K562 (cell line): Measurements from ENCODE around the gene SMC6. TPM values are rescaled to one million over a fixed set of nuclear protein-coding genes. Genes with fewer than 3 reads are reported as not detected.

Experiments
- ARID1B ChIP-seq: fragments of 450-650 bp; IDR thresholded peaks from 2 replicates; pipeline ENCODE4 v1.6.1; 2016; ENCODE audit warnings: antibody characterized with exemption, mild to moderate bottlenecking, inconsistent platforms
- BRF1 ChIP-seq: IDR thresholded peaks from 3 replicates; pipeline ENCODE4 v1.6.1; 2011; ENCODE audit warnings: borderline replicate concordance, mild to moderate bottlenecking; ENCODE audit not compliant: insufficient read length; ENCODE audit errors: extremely low read depth
- CBX5 ChIP-seq: IDR thresholded peaks from 2 replicates; pipeline ENCODE4 v1.6.1; 2014; ENCODE audit warnings: low read depth, borderline replicate concordance
- CC2D1A ChIP-seq: fragments of 450-650 bp; IDR thresholded peaks from 2 replicates; pipeline ENCODE4 v1.6.1; 2017; ENCODE audit warnings: mild to moderate bottlenecking
- CCAR2 ChIP-seq: fragments of 200-400 bp; formaldehyde crosslinking; IDR thresholded peaks from 2 replicates; pipeline ENCODE4 v1.6.1; 2017; ENCODE audit warnings: mild to moderate bottlenecking, low read depth, low read length
- CREBBP ChIP-seq: IDR thresholded peaks from one replicate; pipeline ENCODE4 v1.6.1; 2012; ENCODE audit warnings: low read depth, mild to moderate bottlenecking, control low read depth, inconsistent platforms, low read length
- GATA2 ChIP-seq: sonication (generic); formaldehyde crosslinking; IDR thresholded peaks from 2 replicates; pipeline ENCODE4 v1.4.0; 2020; ENCODE audit warnings: mild to moderate bottlenecking, missing genetic modification reagents
- MAFG ChIP-seq: fragments of 450-650 bp; conservative IDR thresholded peaks from 2 replicates; pipeline ENCODE4 v1.6.1; 2016; ENCODE audit warnings: missing genetic modification characterization, missing compliant biosample characterization
- PHF8 ChIP-seq: fragments of 200-600 bp; sonication (generic); IDR thresholded peaks from 2 replicates; pipeline ENCODE4 v1.6.1; 2012; ENCODE audit warnings: mixed run types, mild to moderate bottlenecking, inconsistent platforms, low read length, moderate library complexity, borderline replicate concordance
- PPARD ChIP-seq: fragments of 250-450 bp; sonication (Bioruptor Pico); IDR thresholded peaks from 2 replicates; pipeline ENCODE4 v1.8.0; 2022; ENCODE audit warnings: inconsistent platforms, mild to moderate bottlenecking, moderate library complexity
- SIN3A ChIP-seq, 2 experiments: fragments of 150-350 bp in 1 of 2; IDR thresholded peaks; 2 replicates each; pipeline ENCODE4 v1.6.1; 2011 to 2016; ENCODE audit warnings: borderline replicate concordance in 2 of 2, low read depth in 2 of 2, low read length in 2 of 2, mild to moderate bottlenecking in 2 of 2, moderate library complexity in 2 of 2; ENCODE audit not compliant: control insufficient read depth in 1 of 2
- TFAP4 ChIP-seq: sonication (generic); formaldehyde crosslinking; IDR thresholded peaks from 2 replicates; pipeline ENCODE4 v1.8.0; 2022; ENCODE audit warnings: missing genetic modification reagents, mild to moderate bottlenecking, moderate library complexity, borderline replicate concordance
- ZEB2 ChIP-seq: fragments of 450-650 bp; IDR thresholded peaks from 2 replicates; pipeline ENCODE4 v1.6.1; 2016
- ZFP36 ChIP-seq: fragments of 150-350 bp; IDR thresholded peaks from 2 replicates; pipeline ENCODE4 v1.6.1; 2018; ENCODE audit warnings: low read length, low read depth; ENCODE audit not compliant: partially characterized antibody
- ZNF316 ChIP-seq: fragments of 450-650 bp; IDR thresholded peaks from 2 replicates; pipeline ENCODE4 v1.6.1; 2016
- ZNF551 ChIP-seq: fragments of 250-450 bp; sonication (Bioruptor Pico); IDR thresholded peaks from 2 replicates; pipeline ENCODE4 v1.5.0; 2021; ENCODE audit warnings: mild to moderate bottlenecking, moderate library complexity
- ZNF586 ChIP-seq: fragments of 450-650 bp; formaldehyde crosslinking; conservative IDR thresholded peaks from 2 replicates; pipeline ENCODE4 v1.4.0; 2020; ENCODE audit warnings: mild to moderate bottlenecking, moderate library complexity
- polyA plus RNA-seq, 8 experiments: library from polyadenylated mRNA; depleted of rRNA in 4 of 8; stranded (reverse) in 5 of 8; unstranded in 3 of 8; fragments of >200 nt; fragmentation: Nextera tagmentation in 2 of 8; fragmentation: Illumina TruSeq in 1 of 8; extraction: Ambion mirVana in 2 of 8; extraction: Trizol in 1 of 8; gene quantifications; 2 replicates each; pipeline versions ENCODE4 v1.2.1 to v1.2.3, GENCODE V29; 2011 to 2014; ENCODE audit warnings: inconsistent platforms in 1 of 8, missing spikeins in 1 of 8
- total RNA-seq, 7 experiments: library from RNA; depleted of rRNA in 6 of 7; stranded (reverse); fragments of >200 nt in 6 of 7; fragmentation: Illumina TruSeq in 2 of 7; extraction: Trizol in 2 of 7; gene quantifications; 2 replicates each; pipeline versions ENCODE4 v1.2.1 to v1.2.3, GENCODE V29; 2011 to 2021; ENCODE audit warnings: low replicate concordance in 1 of 7
- TF ChIP-seq, protein P1 (sequence below): fragments of 250-450 bp; sonication (Bioruptor Pico); IDR thresholded peaks from 2 replicates; pipeline ENCODE4 v1.5.0; 2020; ENCODE audit warnings: mild to moderate bottlenecking, borderline replicate concordance
- TF ChIP-seq, protein P2 (sequence below): fragments of 450-650 bp; formaldehyde crosslinking; IDR thresholded peaks from 2 replicates; pipeline ENCODE4 v1.4.0; 2022; ENCODE audit warnings: mild to moderate bottlenecking, moderate library complexity
- TF ChIP-seq, protein P3 (sequence below): sonication (generic); formaldehyde crosslinking; IDR thresholded peaks from 2 replicates; pipeline ENCODE4 v1.5.0; 2020; ENCODE audit warnings: missing genetic modification reagents
- TF ChIP-seq, protein P4 (sequence below), 2 experiments: IDR thresholded peaks; 2 replicates each; pipeline ENCODE4 v1.6.1; 2011; ENCODE audit warnings: borderline replicate concordance in 1 of 2, control low read depth in 1 of 2, low read depth in 1 of 2, low read length in 1 of 2, mild to moderate bottlenecking in 1 of 2, mixed read lengths in 1 of 2, moderate library complexity in 1 of 2; ENCODE audit not compliant: insufficient read depth in 1 of 2, insufficient read length in 1 of 2, poor library complexity in 1 of 2, severe bottlenecking in 1 of 2; ENCODE audit errors: extremely low read depth in 1 of 2
- TF ChIP-seq, protein P5 (sequence below): fragments of 250-450 bp; sonication (Bioruptor Pico); IDR thresholded peaks from 2 replicates; pipeline ENCODE4 v1.6.1; 2021; ENCODE audit warnings: mild to moderate bottlenecking

SMC6 gene
- total and polyA plus RNA-seq, 9 of the 15 experiments (the other 6 are each of a cell fraction or from before 2014, with no cell fraction given) = 14.2 to 75.9 (median 47.7) TPM

- peak in 1 of 2 experiments; percentile 2; a peak in 2 of 4 replicates for TF ChIP-seq SIN3A (IDR thresholded peaks at IDR 0.05; ENCODE audit: borderline replicate concordance in 2 of 2, control insufficient read depth in 1 of 2, low read depth in 2 of 2, low read length in 2 of 2)
- no peak for TF ChIP-seq CREBBP
- TF ChIP-seq, protein P1, sequence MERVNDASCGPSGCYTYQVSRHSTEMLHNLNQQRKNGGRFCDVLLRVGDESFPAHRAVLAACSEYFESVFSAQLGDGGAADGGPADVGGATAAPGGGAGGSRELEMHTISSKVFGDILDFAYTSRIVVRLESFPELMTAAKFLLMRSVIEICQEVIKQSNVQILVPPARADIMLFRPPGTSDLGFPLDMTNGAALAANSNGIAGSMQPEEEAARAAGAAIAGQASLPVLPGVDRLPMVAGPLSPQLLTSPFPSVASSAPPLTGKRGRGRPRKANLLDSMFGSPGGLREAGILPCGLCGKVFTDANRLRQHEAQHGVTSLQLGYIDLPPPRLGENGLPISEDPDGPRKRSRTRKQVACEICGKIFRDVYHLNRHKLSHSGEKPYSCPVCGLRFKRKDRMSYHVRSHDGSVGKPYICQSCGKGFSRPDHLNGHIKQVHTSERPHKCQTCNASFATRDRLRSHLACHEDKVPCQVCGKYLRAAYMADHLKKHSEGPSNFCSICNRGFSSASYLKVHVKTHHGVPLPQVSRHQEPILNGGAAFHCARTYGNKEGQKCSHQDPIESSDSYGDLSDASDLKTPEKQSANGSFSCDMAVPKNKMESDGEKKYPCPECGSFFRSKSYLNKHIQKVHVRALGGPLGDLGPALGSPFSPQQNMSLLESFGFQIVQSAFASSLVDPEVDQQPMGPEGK (CRISPR knock-in tag) = no peak
- TF ChIP-seq ZFP36 = no peak
- no peak for TF ChIP-seq CC2D1A
- TF ChIP-seq, protein P2, sequence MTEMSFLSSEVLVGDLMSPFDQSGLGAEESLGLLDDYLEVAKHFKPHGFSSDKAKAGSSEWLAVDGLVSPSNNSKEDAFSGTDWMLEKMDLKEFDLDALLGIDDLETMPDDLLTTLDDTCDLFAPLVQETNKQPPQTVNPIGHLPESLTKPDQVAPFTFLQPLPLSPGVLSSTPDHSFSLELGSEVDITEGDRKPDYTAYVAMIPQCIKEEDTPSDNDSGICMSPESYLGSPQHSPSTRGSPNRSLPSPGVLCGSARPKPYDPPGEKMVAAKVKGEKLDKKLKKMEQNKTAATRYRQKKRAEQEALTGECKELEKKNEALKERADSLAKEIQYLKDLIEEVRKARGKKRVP = no peak
- TF ChIP-seq ZNF586 (CRISPR knock-in tag) = no peak
- no peak for TF ChIP-seq CBX5
- no peak for TF ChIP-seq CCAR2
- no peak for TF ChIP-seq TFAP4 (CRISPR knock-in tag)
- no peak for TF ChIP-seq ZNF551
- no peak for TF ChIP-seq BRF1
- TF ChIP-seq, protein P3, sequence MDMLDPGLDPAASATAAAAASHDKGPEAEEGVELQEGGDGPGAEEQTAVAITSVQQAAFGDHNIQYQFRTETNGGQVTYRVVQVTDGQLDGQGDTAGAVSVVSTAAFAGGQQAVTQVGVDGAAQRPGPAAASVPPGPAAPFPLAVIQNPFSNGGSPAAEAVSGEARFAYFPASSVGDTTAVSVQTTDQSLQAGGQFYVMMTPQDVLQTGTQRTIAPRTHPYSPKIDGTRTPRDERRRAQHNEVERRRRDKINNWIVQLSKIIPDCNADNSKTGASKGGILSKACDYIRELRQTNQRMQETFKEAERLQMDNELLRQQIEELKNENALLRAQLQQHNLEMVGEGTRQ (CRISPR knock-in tag) = no peak
- no peak for TF ChIP-seq PHF8
- TF ChIP-seq MAFG (tag) = peak; percentile 44
- peak; percentile 91 for TF ChIP-seq ZNF316
- TF ChIP-seq ZEB2 = no peak
- TF ChIP-seq, protein P4, sequence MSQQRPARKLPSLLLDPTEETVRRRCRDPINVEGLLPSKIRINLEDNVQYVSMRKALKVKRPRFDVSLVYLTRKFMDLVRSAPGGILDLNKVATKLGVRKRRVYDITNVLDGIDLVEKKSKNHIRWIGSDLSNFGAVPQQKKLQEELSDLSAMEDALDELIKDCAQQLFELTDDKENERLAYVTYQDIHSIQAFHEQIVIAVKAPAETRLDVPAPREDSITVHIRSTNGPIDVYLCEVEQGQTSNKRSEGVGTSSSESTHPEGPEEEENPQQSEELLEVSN (IDR thresholded peaks at IDR 0.05; ENCODE audit: borderline replicate concordance in 1 of 2, extremely low read depth in 1 of 2, insufficient read depth in 1 of 2, insufficient read length in 1 of 2, low read depth in 1 of 2, low read length in 1 of 2, poor library complexity in 1 of 2, severe bottlenecking in 1 of 2) = no peak
- no peak for TF ChIP-seq GATA2 (CRISPR knock-in tag)
- 0 out of 2 replicates have a peak, but pooled peaks have one; percentile 5 for TF ChIP-seq ARID1B
- TF ChIP-seq PPARD (CRISPR knock-in tag) = no peak
- TF ChIP-seq, protein P5, sequence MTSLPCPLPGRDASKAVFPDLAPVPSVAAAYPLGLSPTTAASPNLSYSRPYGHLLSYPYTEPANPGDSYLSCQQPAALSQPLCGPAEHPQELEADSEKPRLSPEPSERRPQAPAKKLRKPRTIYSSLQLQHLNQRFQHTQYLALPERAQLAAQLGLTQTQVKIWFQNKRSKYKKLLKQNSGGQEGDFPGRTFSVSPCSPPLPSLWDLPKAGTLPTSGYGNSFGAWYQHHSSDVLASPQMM (CRISPR knock-in tag) = no peak
These were observed 1.3 kb upstream of the SMC6 start (continued) for GRCh38 chr2:17754773-17755425.
